HG02938 (cell line): ENCODE results near the gene NKIRAS1.
"Not testable (repeated sequence)": the region's sequence is repeated elsewhere in the genome, so short reads cannot be mapped to it uniquely, and the experiment has no call there.

Experiments
- ATAC-seq: cut with Tn5 transposase; IDR thresholded peaks from one replicate; pipeline ENCODE4 v1.9.1; 2021; ENCODE audit warnings: mild to moderate bottlenecking, moderate library complexity; ENCODE audit not compliant: unreplicated experiment

Gene NKIRAS1

DNA sequence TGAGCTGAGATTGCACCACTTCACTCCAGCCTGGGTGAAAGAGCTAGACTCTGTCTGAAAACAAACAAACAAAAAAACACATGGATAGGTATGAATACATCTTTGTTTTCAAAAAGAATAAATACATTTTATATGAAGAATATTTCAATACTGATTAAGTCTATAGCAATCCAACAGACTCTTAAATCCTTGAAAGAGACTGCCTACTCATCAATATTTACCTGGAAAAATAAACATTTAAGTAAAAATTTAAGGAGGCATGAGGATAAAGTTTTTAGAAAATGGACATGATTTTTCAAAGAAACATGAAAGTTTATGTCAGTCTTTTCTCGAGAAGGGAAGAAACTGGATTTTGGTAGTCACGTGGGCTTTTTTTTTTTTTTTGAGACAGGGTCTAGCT lies 5.4 kb downstream of the NKIRAS1 start:
- ATAC-seq: no peak

DNA sequence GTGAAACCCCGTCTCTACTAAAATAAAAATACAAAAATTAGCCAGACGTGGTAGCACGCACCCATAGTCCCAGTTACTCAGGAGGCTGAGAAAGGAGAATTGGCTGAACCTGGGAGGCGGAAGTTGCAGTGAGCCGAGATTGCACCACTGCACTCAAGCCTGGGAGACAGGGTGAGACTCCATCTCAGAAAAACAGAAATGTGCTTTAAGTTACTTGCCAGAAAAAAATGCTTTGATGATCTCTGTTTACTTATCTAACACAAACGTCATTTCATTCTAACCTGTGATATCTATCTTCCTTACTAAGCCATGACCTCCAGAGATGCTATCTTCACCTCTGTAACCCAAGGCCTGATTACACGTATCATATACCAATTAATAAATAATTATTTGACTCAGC lies 7.4 kb downstream of the NKIRAS1 start:
- ATAC-seq: no peak

DNA sequence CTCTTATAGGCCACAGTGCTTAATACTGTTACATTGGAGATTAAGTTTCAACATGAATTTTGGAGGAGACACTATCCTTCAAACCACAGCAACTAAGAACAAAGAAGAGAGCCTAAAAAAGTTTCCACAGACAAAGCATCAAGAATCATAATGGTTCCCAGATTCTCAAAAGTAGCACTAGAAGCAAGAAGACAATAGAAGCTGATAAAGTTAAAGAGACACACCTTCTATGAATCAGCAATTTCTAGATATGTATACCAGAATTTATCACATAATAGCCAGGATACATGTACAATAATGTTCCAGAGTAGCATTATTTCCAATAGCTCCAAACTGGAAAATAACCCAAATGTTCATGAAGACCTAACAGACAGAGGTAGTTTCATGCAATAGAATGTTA lies 12.2 kb downstream of the NKIRAS1 start:
- ATAC-seq: no peak

DNA sequence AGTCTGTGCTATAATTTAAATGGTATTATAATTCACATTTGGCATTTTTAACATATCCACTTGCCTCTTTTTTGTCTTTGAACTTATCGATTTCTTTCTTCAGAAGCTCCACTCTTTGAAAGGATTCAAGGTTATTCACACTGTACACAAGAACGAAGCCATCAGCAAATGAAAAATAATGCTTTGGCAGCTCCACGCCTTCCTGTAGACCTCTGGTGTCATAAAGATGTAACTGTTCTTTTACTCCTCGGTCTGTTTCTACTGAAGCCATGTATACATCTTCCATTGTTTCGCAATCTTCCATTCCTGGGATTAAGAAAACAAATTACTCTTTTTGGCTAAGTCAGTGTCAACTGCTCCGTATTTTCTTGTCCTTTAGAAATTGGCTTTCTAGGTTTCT lies 16.0 kb downstream of the NKIRAS1 start:
- ATAC-seq: no peak

DNA sequence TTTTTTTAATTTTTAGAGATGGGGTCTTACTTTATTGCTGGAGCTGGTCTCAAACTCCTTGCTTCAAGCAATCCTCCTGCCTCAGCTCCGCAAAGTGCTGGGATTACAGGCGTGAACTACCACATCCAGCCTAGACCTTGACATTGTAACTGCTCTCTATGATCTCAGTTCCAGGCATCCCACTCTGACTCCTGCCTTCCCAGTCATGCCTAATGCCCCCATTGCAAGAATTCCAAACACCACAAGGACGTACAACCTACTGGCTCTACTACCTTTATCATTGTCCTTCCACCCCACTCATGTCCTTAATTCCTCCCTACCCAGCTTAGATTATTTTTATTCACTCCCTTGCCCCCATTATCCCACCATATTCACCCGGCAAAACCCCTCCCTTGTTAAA lies 21.6 kb downstream of the NKIRAS1 start:
- no peak for ATAC-seq

DNA sequence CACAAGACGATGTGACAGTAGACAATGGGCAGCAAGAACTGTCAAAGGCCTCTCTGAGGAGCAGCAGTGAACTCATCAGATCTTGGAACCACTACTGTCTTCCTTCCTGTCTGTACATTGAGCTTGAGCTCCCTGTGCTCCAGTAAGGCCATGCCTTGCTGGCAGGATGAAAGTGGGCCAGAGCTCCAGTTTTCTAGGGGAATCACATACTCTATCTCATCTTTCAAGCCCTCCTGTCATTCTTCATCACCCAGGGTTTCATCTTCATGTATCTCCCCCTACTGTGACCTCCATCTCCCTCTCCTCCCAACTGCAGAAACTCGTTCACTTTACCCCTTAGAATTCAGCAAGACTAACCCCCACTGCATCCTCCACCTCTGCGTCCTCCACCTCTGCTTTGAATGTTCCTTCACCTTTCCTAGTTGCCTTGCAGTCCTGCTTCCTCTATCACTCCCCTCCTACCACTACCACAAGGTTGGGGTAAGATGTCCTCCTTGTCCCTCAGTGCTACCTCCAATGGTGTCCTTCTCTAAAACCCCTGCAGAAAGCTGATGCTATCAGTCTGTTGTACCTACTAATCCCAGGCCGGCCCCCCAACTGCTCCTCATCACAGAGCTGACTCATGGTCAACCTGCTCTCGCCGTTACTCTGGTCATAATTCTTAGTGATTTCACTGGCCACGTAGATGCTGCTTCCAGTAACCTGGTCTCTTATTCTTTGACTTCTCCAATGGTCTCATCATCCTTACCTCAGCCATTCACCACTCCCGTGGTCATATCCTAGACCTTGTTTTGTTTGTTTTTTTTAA lies 22.3 kb downstream of the NKIRAS1 start:
- no peak for ATAC-seq

DNA sequence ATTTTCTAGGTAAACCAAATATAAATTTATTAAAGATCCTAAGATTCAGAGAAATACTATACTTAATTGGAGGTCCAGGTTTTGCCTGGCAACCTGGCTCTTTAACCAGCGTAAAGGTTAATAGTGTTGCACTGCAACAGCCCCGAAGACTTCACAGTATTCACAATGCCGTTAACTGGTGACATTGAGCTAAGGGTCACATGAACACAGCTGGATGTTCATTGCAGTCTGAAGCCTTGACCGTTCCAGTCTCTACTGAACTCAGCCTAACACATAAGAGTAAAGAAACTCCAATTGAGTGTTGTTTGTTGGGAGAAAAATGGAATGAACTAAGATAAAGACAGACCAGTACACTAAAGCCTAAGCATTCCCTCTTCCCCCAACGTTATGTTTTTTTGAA lies 26.8 kb downstream of the NKIRAS1 start:
- ATAC-seq: no peak

DNA sequence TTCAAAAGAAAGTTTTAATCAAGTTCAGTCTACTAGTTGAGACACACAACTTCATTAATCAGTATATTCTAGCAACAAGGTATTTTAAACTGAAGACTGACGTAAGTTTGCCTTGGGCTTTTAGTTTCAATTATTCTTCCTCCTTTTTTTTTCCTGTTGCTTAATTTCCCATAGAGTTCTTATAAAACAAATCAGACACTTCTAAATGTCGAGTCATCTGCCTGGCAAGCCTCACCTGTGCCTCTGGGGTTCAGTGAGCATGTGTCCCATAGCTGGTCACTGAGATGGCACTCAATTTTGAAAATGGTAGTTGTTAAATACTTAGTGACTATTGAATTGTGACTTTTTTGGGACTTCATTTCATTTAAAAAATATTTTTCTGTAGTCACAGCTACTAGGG lies 27.4 kb downstream of the NKIRAS1 start:
- ATAC-seq: no peak

DNA sequence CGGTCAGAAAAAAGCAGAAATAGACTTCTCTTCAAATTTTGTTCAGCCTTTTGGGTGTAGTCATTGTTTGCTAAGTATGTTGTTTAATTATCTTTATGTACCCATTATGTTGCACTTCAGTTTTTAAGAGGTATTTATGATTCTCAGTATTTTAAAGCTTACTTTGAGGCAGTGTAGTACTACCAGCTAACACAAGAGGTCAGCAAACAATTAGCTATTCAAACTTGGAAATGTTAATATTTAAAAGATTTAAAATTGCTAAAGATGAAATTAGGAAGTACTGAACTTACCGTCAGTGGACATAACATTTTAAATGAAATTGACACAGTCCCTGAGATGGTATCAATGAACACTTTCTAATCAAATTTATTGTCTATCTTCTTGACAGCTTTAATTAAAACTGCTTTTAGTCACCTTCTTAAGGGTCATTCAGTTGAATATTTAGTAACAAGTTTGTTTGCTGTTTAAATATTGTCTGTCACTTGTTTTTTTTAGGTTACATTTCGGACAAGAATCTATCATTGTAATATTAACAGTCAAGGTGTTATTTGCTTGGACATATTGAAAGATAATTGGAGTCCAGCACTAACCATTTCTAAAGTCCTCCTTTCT lies 28.1 kb downstream of the NKIRAS1 start:
- ATAC-seq: no peak

DNA sequence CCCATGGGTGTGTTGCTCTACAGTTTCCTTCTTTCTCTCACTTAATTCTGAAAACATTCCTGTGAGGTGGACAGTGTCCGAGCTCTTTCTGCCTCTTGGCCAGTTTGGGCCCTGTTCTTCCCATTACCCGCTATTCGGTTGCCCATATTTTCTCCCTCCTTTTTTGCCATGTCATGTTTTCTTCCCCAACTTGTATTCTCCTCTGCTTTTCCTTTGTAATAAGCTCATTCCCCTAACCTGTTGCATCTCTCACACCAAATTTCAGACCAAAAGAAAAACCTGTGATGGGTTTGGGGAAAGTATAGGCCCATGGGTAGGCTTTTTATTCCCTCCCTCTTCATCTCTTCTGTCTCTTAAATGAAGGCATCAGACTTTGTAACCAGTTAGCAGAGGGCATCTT lies 30.5 kb downstream of the NKIRAS1 start:
- ATAC-seq: no peak

DNA sequence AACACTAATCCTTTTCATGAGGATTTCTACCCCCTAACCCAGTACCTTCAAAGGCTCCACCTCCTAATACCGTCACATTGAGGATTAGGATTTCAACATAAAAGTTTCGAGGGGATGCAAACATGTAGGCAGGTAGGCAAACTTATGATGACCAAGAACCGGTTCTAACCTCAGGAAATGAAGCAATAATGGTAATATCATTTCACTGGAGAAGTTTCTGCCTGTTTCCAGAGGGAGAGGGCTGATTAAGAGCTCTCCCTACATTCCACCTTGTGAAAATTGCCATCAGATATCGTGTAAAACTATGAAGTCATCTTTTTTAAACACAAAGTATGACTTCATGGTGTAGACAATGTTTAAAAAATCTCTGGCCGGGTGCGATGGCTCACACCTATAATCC lies 31.6 kb downstream of the NKIRAS1 start:
- ATAC-seq: no peak

DNA sequence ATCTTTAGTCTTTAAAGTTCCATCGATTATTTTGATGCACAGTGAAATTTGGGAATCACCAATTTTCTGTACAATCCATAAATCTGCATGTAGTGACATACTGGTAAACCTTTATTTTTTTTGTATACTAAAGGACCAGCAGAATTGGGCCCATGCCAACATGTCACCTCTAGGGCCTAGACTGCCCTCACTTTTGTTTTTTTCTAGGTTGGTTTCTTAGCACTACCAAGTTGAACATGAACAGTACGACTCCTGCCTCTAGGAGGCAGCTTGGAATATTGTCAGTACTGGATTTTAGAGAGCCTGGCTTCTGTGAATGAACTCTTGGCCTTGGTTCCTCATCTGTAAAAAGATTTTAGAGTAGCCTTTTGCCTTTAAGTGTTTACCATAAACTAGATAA lies 32.3 kb downstream of the NKIRAS1 start:
- ATAC-seq: no peak

DNA sequence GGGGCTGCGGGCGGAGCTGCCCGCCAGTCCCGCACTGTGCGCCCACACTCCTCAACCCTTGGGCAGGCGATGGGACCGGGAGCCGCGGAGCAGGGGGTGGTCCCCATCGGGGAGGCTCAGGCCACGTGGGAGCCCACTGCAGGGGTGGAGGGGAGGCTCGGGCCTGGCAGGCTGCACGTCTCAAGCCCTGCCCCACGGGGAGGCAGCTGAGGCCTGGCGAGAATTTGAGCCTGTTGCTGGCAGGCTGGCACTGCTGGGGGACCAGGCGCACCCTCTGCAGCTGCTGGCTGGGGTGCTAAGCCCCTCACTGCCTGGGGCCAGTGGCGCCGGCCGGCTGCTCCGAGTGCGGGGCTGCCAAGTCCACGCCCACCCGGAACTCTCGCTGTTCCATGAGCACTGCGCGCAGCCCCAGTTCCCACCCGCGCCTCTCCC lies 34.3 kb downstream of the NKIRAS1 start:
- no peak for ATAC-seq

DNA sequence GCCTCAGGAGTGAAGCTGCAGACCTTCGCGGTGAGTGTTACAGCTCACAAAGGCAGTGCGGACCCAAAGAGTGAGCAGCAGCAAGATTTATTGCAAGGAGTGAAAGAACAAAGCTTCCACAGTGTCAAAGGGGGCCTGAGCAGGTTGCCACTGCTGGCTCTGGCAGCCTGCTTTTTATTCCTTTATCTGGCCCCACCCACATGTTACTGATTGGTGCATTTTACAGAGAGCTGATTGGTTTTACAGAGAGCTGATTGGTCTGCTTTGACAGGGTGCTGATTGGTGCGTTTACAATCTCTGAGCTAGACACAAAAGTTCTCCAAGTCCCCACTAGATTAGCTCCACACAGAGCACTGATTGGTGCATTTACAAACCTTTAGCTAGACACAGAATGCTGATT lies 34.8 kb downstream of the NKIRAS1 start:
- not testable (repeated sequence) for ATAC-seq

DNA sequence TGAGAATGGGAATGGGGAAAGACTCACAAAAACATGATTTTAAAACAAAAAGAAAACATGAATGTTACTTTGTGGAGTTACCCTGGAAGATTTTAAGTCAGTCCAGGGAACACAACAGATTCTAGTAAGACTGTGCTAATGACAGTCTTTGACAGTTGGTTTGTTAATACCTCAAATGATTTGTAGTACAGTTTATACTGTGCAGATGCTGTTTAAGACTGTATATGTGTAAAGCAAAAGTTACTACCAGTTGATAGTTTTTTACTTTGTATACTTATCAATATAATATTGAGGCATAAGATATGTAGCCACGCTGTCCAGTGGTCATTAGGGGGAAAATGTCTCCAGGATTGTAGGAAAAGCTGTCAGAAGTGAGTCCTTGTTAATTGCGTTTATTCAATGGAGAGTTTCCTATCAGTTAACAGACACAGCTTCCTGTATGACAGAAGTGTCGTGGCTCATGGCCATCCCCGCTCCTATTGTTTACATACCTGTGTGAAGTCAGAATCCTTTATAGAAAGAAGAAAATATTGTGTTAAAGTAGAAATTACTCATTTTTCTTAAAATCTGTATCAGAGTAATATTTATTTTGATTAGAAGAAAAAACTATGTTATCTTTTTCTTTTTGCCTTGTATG lies 36.0 kb downstream of the NKIRAS1 start:
- ATAC-seq: no peak

DNA sequence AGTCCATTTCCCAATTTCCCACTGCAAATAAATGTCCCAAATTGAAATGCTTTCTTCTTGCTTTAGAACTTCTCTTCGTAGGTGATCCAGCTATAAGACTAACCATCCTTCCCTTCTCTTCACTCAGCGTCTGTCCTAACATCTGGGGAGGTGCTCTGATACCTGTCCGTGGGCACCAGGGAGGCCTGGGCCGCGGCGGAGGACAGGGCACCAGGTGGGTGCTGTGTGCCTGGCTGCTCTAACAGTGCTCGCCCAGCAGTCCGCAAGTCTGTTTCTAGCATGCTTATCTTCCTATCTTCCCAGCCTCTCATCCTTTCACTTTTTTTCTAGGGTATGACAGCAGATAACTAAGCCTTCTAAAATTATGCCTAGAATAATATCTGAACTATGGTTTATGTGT lies 37.3 kb downstream of the NKIRAS1 start:
- no peak for ATAC-seq

DNA sequence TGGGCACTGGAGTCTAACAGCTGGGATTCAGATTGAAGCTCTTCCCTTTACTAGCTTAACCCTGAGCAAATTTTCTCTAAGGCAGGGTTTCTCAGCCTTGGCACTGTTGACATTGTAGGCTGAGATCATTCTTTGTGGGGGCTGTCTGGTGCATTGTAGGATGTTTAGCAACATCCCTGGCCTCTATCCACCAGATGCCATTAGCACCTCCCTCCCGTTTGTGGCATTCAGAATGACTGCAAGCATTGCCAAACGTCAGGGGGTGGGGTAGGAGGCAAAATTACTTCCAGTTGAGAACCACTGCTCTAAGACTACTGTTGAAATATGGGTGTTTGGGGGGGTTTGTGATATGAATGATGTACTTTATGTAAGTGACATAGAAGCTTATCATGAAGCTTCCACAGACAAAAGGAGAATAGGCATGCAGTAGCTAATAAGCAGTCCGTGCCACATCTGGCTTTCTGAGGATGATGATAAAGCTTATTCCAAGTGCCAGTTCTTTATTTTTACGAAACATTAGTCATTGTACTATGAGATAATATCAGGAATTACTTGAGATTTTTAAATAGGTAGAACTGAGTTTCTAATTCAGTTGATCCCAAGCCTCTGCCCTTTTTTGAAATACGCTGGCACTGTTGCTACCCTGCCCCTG lies 39.3 kb downstream of the NKIRAS1 start:
- no peak for ATAC-seq

DNA sequence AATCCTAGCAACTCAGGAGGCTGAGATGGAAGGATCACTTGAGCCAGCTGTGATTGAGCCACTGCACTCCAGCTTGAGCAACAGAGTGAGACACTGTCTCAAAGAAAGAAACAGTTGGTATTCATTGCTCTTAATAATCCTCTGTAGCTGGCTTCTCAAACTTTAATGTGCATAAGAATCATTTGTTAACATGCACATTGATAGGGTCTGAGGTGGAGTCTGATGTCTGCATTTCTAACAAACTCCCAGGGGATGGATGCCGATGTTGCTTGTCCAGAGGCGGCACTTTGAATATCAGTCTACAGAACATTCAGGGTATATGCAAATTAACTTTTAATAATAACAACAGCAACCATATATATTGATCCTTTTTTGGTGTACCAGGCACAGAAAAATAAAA lies 39.9 kb downstream of the NKIRAS1 start:
- no peak for ATAC-seq

DNA sequence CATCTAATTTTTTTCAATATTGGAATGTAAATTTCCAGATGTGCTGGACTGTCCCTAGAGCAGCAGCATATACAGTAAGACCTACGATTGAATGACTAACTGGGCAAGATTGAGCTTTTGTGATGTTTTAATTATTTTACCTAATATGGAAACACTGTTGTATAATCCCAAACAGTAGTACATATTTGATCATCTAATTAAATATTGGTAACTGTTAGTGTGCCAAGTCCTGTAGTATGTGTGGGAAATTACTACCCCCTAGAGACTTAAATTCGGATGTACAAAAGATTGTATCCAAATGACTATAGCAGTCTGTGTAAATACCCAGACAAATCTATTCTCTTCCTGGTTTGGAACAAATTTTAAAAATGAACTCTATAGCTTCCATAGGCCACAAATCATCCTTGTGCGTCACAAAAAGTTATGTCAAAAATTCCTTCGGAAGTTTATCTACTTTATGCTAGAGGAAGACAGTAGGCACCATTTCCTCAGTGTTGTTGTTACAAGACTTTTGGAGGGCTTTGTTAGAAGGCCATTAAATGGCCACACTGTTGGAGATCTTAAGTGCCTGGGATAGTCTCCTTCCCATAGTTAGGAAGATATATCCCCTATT lies 41.6 kb downstream of the NKIRAS1 start:
- ATAC-seq: no peak

DNA sequence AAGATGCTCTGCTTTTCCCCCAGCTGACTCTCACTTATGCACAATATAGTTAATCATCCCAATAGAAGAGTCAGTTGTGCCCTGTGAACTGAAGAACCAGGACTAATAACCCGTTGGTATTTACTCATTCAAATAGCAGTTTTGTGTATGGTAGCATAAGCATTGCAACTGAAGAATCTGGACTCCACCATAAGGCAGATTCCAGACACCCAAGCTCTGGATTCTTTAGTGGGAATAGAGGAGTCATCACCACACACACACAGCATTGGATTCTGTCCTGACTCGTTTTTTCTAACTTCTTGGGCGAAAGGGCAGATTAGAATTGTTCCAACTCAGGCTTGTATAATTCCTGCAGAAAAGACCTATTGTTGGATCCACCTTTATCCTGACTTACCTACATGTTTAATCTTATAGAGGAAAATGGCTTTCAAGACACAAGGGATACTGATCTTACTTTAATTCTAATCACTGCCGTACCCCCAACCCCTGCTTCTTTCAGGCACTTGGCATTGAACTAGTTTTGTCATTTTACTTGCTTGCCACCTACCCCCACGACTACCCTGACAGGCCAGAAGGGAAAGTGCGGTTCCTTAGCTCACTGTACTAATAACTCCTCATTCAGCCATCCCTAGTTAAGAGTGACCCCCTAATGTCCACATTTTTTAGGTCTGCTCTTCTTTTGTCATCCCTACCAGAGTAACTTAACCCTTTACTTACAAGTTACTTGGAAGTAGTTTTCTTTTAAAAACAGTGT lies 42.3 kb downstream of the NKIRAS1 start:
- no peak for ATAC-seq

DNA sequence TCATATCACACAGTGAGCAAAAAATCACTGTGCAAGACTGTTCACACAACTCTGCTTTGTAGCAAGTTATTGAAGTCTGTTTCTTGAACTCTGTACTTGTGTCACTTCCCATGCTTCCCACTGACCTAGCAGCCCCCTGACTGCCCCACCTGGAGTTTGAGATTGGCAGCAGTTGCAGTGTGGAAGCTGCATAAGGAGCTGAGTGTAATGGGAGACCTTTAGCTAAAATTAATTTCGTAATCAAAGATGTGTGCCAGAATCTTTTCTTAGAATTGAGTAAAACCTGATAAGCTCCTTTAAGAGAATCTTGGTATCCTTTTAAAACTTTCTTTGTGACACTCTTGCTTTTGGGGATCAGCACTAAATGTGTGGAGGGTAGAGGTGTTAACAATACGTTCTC lies 42.8 kb downstream of the NKIRAS1 start:
- ATAC-seq: no peak
